PC-3 (cell line): ENCODE data around the gene FTL. TPM values are rescaled to one million over a fixed set of nuclear protein-coding genes. Genes with fewer than 3 reads are reported as not detected.

ENCODE experiments used
- ATAC-seq: fragments of 200-7000 bp; cut with Tn5 transposase; 2 replicates; pipeline ENCODE4 v1.9.1; 2020; ENCODE audit warnings: mild to moderate bottlenecking, moderate library complexity
- BruUV-seq: library from RNA; stranded (reverse); fragments of 400-500 nt; replicated peaks from 2 replicates; lab custom pipeline; 2021; lab: Mats Ljungman, UMichigan
- CTCF ChIA-PET: fragments of 300-600 bp; sonication (Branson Sonifier 250); formaldehyde crosslinking; loops from one replicate; lab custom pipeline; 2022; ENCODE audit warnings: antibody characterized with exemption; lab: Charles Lee
- POLR2A ChIA-PET: fragments of 300-600 bp; sonication (Branson Sonifier 250); formaldehyde crosslinking; loops from one replicate; lab custom pipeline; 2022; ENCODE audit warnings: antibody characterized with exemption; ENCODE audit not compliant: unreplicated experiment; lab: Charles Lee
- DNase-seq: peaks from one replicate; pipeline ENCODE4 v3.0.0-alpha.2; 2015
- H2AFZ ChIP-seq: fragments of 300-600 bp; sonication (generic); 2 replicates; pipeline ENCODE4 v1.6.0; 2016; ENCODE audit warnings: antibody characterized with exemption, low read length
- H3F3A ChIP-seq: fragments of 300-600 bp; sonication (generic); one replicate; pipeline ENCODE4 v1.6.0; 2017; ENCODE audit warnings: antibody characterized with exemption, low read length, control low read depth, mild to moderate bottlenecking; ENCODE audit not compliant: unreplicated experiment
- H3K27ac ChIP-seq: fragments of 300-600 bp; sonication (generic); 2 replicates; pipeline ENCODE4 v1.5.1; 2016; ENCODE audit warnings: mild to moderate bottlenecking, low read length
- H3K27me3 ChIP-seq: fragments of 300-600 bp; sonication (generic); 2 replicates; pipeline ENCODE4 v1.6.1; 2016; ENCODE audit warnings: low read length, mixed read lengths
- H3K36me3 ChIP-seq: fragments of 300-600 bp; sonication (generic); 2 replicates; pipeline ENCODE4 v1.6.1; 2016; ENCODE audit warnings: low read depth, mixed run types, low read length, mixed read lengths
- H3K4me1 ChIP-seq: fragments of 300-600 bp; sonication (generic); 2 replicates; pipeline ENCODE4 v1.5.1; 2016; ENCODE audit warnings: low read length; ENCODE audit not compliant: insufficient read depth
- H3K4me2 ChIP-seq: fragments of 300-600 bp; sonication (generic); 2 replicates; pipeline ENCODE4 v1.6.0; 2016; ENCODE audit warnings: low read length
- H3K4me3 ChIP-seq: fragments of 300-600 bp; sonication (generic); 2 replicates; pipeline ENCODE4 v1.5.1; 2016; ENCODE audit warnings: mild to moderate bottlenecking, low read length, mixed read lengths
- H3K79me2 ChIP-seq: fragments of 300-600 bp; sonication (generic); 2 replicates; pipeline ENCODE4 v1.6.1; 2017; ENCODE audit warnings: low read length, mixed read lengths
- H3K9ac ChIP-seq: fragments of 300-600 bp; sonication (generic); 2 replicates; pipeline ENCODE4 v1.6.0; 2016; ENCODE audit warnings: mild to moderate bottlenecking, low read length
- H3K9me2 ChIP-seq: fragments of 300-600 bp; sonication (generic); replicated peaks from 2 replicates; pipeline ENCODE4 v1.6.1; 2016; ENCODE audit warnings: mixed run types, low read length, mixed read lengths
- H3K9me3 ChIP-seq: fragments of 300-600 bp; sonication (generic); 2 replicates; pipeline ENCODE4 v1.6.1; 2016; ENCODE audit warnings: low read length, mixed read lengths
- H4K20me1 ChIP-seq: fragments of 300-600 bp; sonication (generic); 2 replicates; pipeline ENCODE4 v1.6.1; 2016; ENCODE audit warnings: low read length, mixed read lengths
- CTCF ChIP-seq: fragments of 300-600 bp; sonication (generic); conservative IDR thresholded peaks from 2 replicates; pipeline ENCODE4 v1.5.1; 2017; ENCODE audit warnings: antibody characterized with exemption, low read depth, mild to moderate bottlenecking, low read length
- EZH2 ChIP-seq: fragments of 300-600 bp; sonication (generic); IDR thresholded peaks from one replicate; pipeline ENCODE4 v1.6.1; 2017; ENCODE audit warnings: antibody characterized with exemption, mild to moderate bottlenecking, low read length; ENCODE audit not compliant: unreplicated experiment
- EZH2phosphoT487 ChIP-seq: fragments of 300-600 bp; sonication (generic); IDR thresholded peaks from 2 replicates; pipeline ENCODE4 v1.6.1; 2018; ENCODE audit warnings: mild to moderate bottlenecking, antibody characterized with exemption, low read length, borderline replicate concordance
- intact Hi-C: fragments of 100-400 bp; cut with micrococcal nuclease; formaldehyde crosslinking; loops from 2 replicates; pipeline ENCODE4 v1.9.0; 2023
- total RNA-seq: library from RNA; depleted of rRNA; stranded (reverse); fragments of >200 nt; gene quantifications from 2 replicates; pipeline ENCODE4 v1.2.3, GENCODE V29; 2014

The FTL gene
- total RNA-seq, 1 experiment from 2014 or later: 1,109 TPM

- no peaks in the 10 kb centered on the region for H3K27me3 ChIP-seq
- intact Hi-C loops: no loop called here
- TF ChIP-seq EZH2phosphoT487 (no peak), CTCF (no peak), EZH2 (no peak)
- H3K9me3 ChIP-seq: no peaks in the 10 kb centered on the region
- H2AFZ ChIP-seq: no peak overlapping the region
- no peaks in the 10 kb centered on the region for H3K4me1 ChIP-seq
- ATAC-seq: no peak
- BruUV-seq: no TSS peak
- ChIA-PET POLR2A (no interaction called here), CTCF (no interaction called here)
- H3K79me2 ChIP-seq: no peaks in the 10 kb centered on the region
- H3K9me2 ChIP-seq: no peaks in the 10 kb centered on the region
- H3K36me3 ChIP-seq: peaks cover 4% of the 10 kb centered on the region; the same call in 1 of the 2 replicates
- H3K4me2 ChIP-seq: no peak overlapping the region
- no peak overlapping the region for H3K4me3 ChIP-seq
- H3K27ac ChIP-seq: no peak overlapping the region
- no peak for DNase-seq
- H3F3A ChIP-seq: peaks cover 3% of the 10 kb centered on the region
- H3K9ac ChIP-seq: no peak overlapping the region
- no peaks in the 10 kb centered on the region for H4K20me1 ChIP-seq
These were observed 17.2 kb downstream of the FTL start for GRCh38 chr19:48982280-48982679.

DNA sequence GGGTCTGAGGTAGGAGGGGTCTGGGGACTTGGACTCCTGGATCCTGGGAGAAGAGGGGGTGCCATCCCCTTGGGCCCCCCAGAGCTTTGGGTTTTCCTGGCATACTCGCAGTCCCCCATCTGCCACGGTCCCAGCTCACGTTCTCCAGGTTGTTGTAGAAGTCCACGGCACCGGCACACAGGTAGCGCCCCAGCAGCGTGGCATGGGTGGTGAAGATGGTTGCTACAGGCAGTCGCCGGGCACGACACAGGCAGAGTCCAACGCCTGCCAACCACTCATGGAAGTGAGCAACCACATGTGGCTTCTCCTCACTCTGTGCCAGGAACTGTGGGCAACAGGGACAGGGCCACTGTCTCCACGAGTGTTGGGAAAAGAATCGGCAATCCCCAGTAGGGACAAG is 20.6 kb downstream of the FTL start:
- no TSS peak for BruUV-seq
- no peaks in the 10 kb centered on the region for H3K9me2 ChIP-seq
- no peaks in the 10 kb centered on the region for H3K9me3 ChIP-seq
- no peak overlapping the region for H2AFZ ChIP-seq
- TF ChIP-seq CTCF (no peak), EZH2 (no peak), EZH2phosphoT487 (no peak)
- H3K9ac ChIP-seq: no peak overlapping the region
- H3K4me3 ChIP-seq: no peak overlapping the region
- no peak overlapping the region for H3K4me2 ChIP-seq
- no peak overlapping the region for H3K27ac ChIP-seq
- no peaks in the 10 kb centered on the region for H3K4me1 ChIP-seq
- no peaks in the 10 kb centered on the region for H3K27me3 ChIP-seq
- H3F3A ChIP-seq: no peaks in the 10 kb centered on the region
- peaks cover 4% of the 10 kb centered on the region; the same call in 1 of the 2 replicates for H3K36me3 ChIP-seq
- H3K79me2 ChIP-seq: peaks cover 8% of the 10 kb centered on the region; the same call in 1 of the 2 replicates
- H4K20me1 ChIP-seq: no peaks in the 10 kb centered on the region
- ChIA-PET POLR2A (no interaction called here), CTCF (no interaction called here)
- intact Hi-C loops: no loop called here
- DNase-seq (no peak), ATAC-seq (no peak)

- no peak overlapping the region for H3K4me3 ChIP-seq
- H3K4me1 ChIP-seq: no peaks in the 10 kb centered on the region
- peaks cover 13% of the 10 kb centered on the region; the same call in 1 of the 2 replicates for H3K79me2 ChIP-seq
These were observed 21.1 kb downstream of the FTL start for GRCh38 chr19:48986211-48986610.

More at GRCh38 chr19:48986211-48986610, 21.1 kb downstream of the FTL start:
- H3K4me2 ChIP-seq: no peak overlapping the region
- H3F3A ChIP-seq: no peaks in the 10 kb centered on the region
- H4K20me1 ChIP-seq: no peaks in the 10 kb centered on the region
- no peaks in the 10 kb centered on the region for H3K9me2 ChIP-seq
- intact Hi-C loops: no loop called here
- H3K36me3 ChIP-seq: peaks cover 4% of the 10 kb centered on the region; the same call in 1 of the 2 replicates
- no peak for TF ChIP-seq EZH2
- no peak overlapping the region for H2AFZ ChIP-seq
- no peak overlapping the region for H3K27ac ChIP-seq
- ATAC-seq (no peak), DNase-seq (no peak)
- no TSS peak for BruUV-seq
- H3K9ac ChIP-seq: no peak overlapping the region
- CTCF ChIA-PET: no interaction called here
- H3K9me3 ChIP-seq: no peaks in the 10 kb centered on the region
- no peaks in the 10 kb centered on the region for H3K27me3 ChIP-seq
- POLR2A ChIA-PET: no interaction called here
